K562 (cell line): ENCODE measurements around the gene PITPNB. TPM values are rescaled to one million over a fixed set of nuclear protein-coding genes. Genes with fewer than 3 reads are reported as not detected.

Experiments used
- ATAC-seq: fragments of 200-7000 bp; cut with Tn5 transposase; 3 replicates; pipeline ENCODE4 v1.9.1; 2020; ENCODE audit warnings: moderate library complexity
- BruUV-seq: library from RNA; stranded (reverse); fragments of 400-500 nt; replicated peaks from 2 replicates; lab custom pipeline; 2021; lab: Mats Ljungman, UMichigan
- CTCF ChIA-PET: fragments of 300-600 bp; formaldehyde crosslinking; extraction: SDS; loops from one replicate; lab custom pipeline; 2021; ENCODE audit warnings: low intra/inter-chr PET ratio; lab: Yijun Ruan, JAX
- POLR2A ChIA-PET: fragments of 300-600, 350-650 bp; sonication (Branson Sonifier 250); formaldehyde crosslinking; extraction: SDS; loops from one replicate; lab custom pipeline; 2021; ENCODE audit warnings: antibody characterized with exemption, inconsistent platforms; lab: Yijun Ruan, JAX
- DNase-seq, 4 experiments: peaks; one replicate each; pipeline versions ENCODE4 v3.0.0 to v3.0.0-alpha.2; 2011 to 2018; ENCODE audit warnings: low spot score in 3 of 4, mixed read lengths in 3 of 4; ENCODE audit errors: extremely low read depth in 1 of 4
- FAIRE-seq: peaks from 2 replicates; lab custom pipeline; 2011; peaks lifted over from hg19 to GRCh38; lab: Jason Lieb, UNC
- H2AFZ ChIP-seq: 2 replicates; pipeline ENCODE4 v1.6.0; 2011; ENCODE audit warnings: low read depth, low read length, control low read depth, inconsistent platforms
- H3K27ac ChIP-seq: fragments of 200-600 bp; 3 replicates; pipeline ENCODE4 v1.8.0; 2011; ENCODE audit warnings: low read depth, mild to moderate bottlenecking, control low read depth, inconsistent platforms, low read length, moderate library complexity, mixed read lengths; ENCODE audit errors: extremely low read depth
- H3K27me3 ChIP-seq, 2 experiments: fragments of 300-600 bp in 1 of 2; 2 replicates in 1 of 2; 3 replicates in 1 of 2; pipeline versions ENCODE4 v1.6.0 to v1.8.0; 2011; ENCODE audit warnings: inconsistent platforms in 2 of 2, low read length in 2 of 2, mild to moderate bottlenecking in 1 of 2, mixed read lengths in 1 of 2, moderate library complexity in 1 of 2; ENCODE audit not compliant: control insufficient read depth in 2 of 2, insufficient read depth in 2 of 2
- H3K36me3 ChIP-seq: fragments of 300-600 bp; 3 replicates; pipeline ENCODE4 v1.8.0; 2011; ENCODE audit warnings: mild to moderate bottlenecking, low read length, inconsistent platforms; ENCODE audit not compliant: control insufficient read depth, insufficient read depth
- H3K4me1 ChIP-seq, 2 experiments: fragments of 200-600 bp in 1 of 2; replicated peaks in 1 of 2; 2 replicates in 1 of 2; 3 replicates in 1 of 2; pipeline versions ENCODE4 v1.5.1 to v1.8.0; 2011; ENCODE audit warnings: inconsistent platforms in 2 of 2, low read length in 2 of 2, mild to moderate bottlenecking in 1 of 2, mixed read lengths in 1 of 2, moderate library complexity in 1 of 2; ENCODE audit not compliant: control insufficient read depth in 2 of 2, insufficient read depth in 2 of 2
- H3K4me2 ChIP-seq: 2 replicates; pipeline ENCODE4 v1.6.1; 2011; ENCODE audit warnings: low read length, control low read depth, inconsistent platforms, mixed read lengths; ENCODE audit not compliant: insufficient read depth
- H3K4me3 ChIP-seq: fragments of 200-600 bp; sonication (generic), shearing (Covaris generic); 2 replicates; pipeline ENCODE4 v1.5.1; 2016; ENCODE audit warnings: control low read depth, inconsistent platforms
- H3K79me2 ChIP-seq: fragments of 200-600 bp; 3 replicates; pipeline ENCODE4 v1.8.0; 2011; ENCODE audit warnings: low read length, inconsistent platforms; ENCODE audit not compliant: control insufficient read depth, insufficient read depth
- H3K9ac ChIP-seq, 2 experiments: 2 replicates each; pipeline versions ENCODE4 v1.6.0 to v1.6.1; 2011; ENCODE audit warnings: low read depth in 2 of 2, low read length in 2 of 2, control low read depth in 1 of 2, inconsistent platforms in 1 of 2, mild to moderate bottlenecking in 1 of 2, mixed read lengths in 1 of 2; ENCODE audit not compliant: insufficient read depth in 1 of 2
- H3K9me1 ChIP-seq: one replicate; pipeline ENCODE4 v1.6.0; 2011; ENCODE audit warnings: inconsistent platforms, mild to moderate bottlenecking, low read length, moderate library complexity; ENCODE audit not compliant: control insufficient read depth, insufficient read depth
- H3K9me3 ChIP-seq: replicated peaks from 2 replicates; pipeline ENCODE4 v1.5.1; 2011; ENCODE audit warnings: low read depth, low read length, inconsistent platforms; ENCODE audit not compliant: control insufficient read depth, insufficient read depth
- H4K20me1 ChIP-seq: replicated peaks from 2 replicates; pipeline ENCODE4 v1.6.1; 2011; ENCODE audit warnings: low read length, inconsistent platforms, mixed read lengths; ENCODE audit not compliant: control insufficient read depth, insufficient read depth
- FOS ChIP-seq: IDR thresholded peaks from 3 replicates; pipeline ENCODE4 v1.6.1; 2011; ENCODE audit not compliant: insufficient read length; ENCODE audit errors: extremely low read depth
- KAT7 ChIP-seq: sonication (generic); formaldehyde crosslinking; IDR thresholded peaks from 2 replicates; pipeline ENCODE4 v1.8.0; 2022; ENCODE audit warnings: missing genetic modification reagents, mild to moderate bottlenecking, borderline replicate concordance
- KDM5B ChIP-seq: fragments of 200-600 bp; sonication (generic); IDR thresholded peaks from 2 replicates; pipeline ENCODE4 v1.6.1; 2012; ENCODE audit warnings: low read depth, mild to moderate bottlenecking, moderate library complexity, low read length, control low read depth, inconsistent platforms; ENCODE audit not compliant: insufficient replicate concordance
- MEIS2 ChIP-seq: fragments of 450-650 bp; IDR thresholded peaks from 2 replicates; pipeline ENCODE4 v1.6.1; 2014; ENCODE audit warnings: mild to moderate bottlenecking; ENCODE audit not compliant: partially characterized antibody
- POU5F1 ChIP-seq: fragments of 150-350 bp; IDR thresholded peaks from 2 replicates; pipeline ENCODE4 v1.6.1; 2014; ENCODE audit warnings: borderline replicate concordance, low read length, low read depth, mild to moderate bottlenecking; ENCODE audit not compliant: partially characterized antibody
- ZNF12 ChIP-seq: sonication (generic); formaldehyde crosslinking; IDR thresholded peaks from 2 replicates; pipeline ENCODE4 v1.4.0; 2020; ENCODE audit warnings: mild to moderate bottlenecking, missing genetic modification reagents
- ZNF445 ChIP-seq: fragments of 250-450 bp; sonication (Bioruptor Pico); IDR thresholded peaks from 2 replicates; pipeline ENCODE4 v1.4.0; 2020; ENCODE audit warnings: low read depth, mild to moderate bottlenecking, moderate library complexity
- ZNF76 ChIP-seq: fragments of 250-450 bp; sonication (Bioruptor Pico); IDR thresholded peaks from 2 replicates; pipeline ENCODE4 v1.4.0; 2020; ENCODE audit warnings: mild to moderate bottlenecking, moderate library complexity, borderline replicate concordance
- WGBS: fragments of 100-300 bp; shearing (Covaris generic); methylation state at CpG from one replicate; pipeline ENCODE4 v1.1.6; 2016; ENCODE audit warnings: low coverage, mixed read lengths; ENCODE audit not compliant: insufficient coverage; ENCODE audit errors: missing lambda C conversion rate; 5-methylcytosine and 5-hydroxymethylcytosine counted together
- in situ Hi-C: fragments of 300-500 bp; cut with MboI; formaldehyde crosslinking; loops from 4 replicates; pipeline ENCODE4 v1.15.0; 2018; ENCODE audit warnings: inconsistent platforms, mixed read lengths
- intact Hi-C: fragments of 100-400 bp; cut with micrococcal nuclease; formaldehyde crosslinking; loops from 2 replicates; pipeline ENCODE4 v1.14.2; 2022
- polyA plus RNA-seq, 8 experiments: library from polyadenylated mRNA; depleted of rRNA in 4 of 8; stranded (reverse) in 5 of 8; unstranded in 3 of 8; fragments of >200 nt; fragmentation: Nextera tagmentation in 2 of 8; fragmentation: Illumina TruSeq in 1 of 8; extraction: Ambion mirVana in 2 of 8; extraction: Trizol in 1 of 8; gene quantifications; 2 replicates each; pipeline versions ENCODE4 v1.2.1 to v1.2.3, GENCODE V29; 2011 to 2014; ENCODE audit warnings: inconsistent platforms in 1 of 8, missing spikeins in 1 of 8
- total RNA-seq, 7 experiments: library from RNA; depleted of rRNA in 6 of 7; stranded (reverse); fragments of >200 nt in 6 of 7; fragmentation: Illumina TruSeq in 2 of 7; extraction: Trizol in 2 of 7; gene quantifications; 2 replicates each; pipeline versions ENCODE4 v1.2.1 to v1.2.3, GENCODE V29; 2011 to 2021; ENCODE audit warnings: low replicate concordance in 1 of 7
- TF ChIP-seq, protein P1 (sequence below), 3 experiments: IDR thresholded peaks in 2 of 3; conservative IDR thresholded peaks in 1 of 3; 2 replicates each; pipeline ENCODE4 v1.5.1; 2011 to 2012; ENCODE audit warnings: low read length in 3 of 3, mild to moderate bottlenecking in 3 of 3, control low read depth in 2 of 3, improper control_type of control experiment in 1 of 3, inconsistent platforms in 1 of 3, low read depth in 1 of 3, mixed read lengths in 1 of 3, moderate library complexity in 1 of 3; ENCODE audit not compliant: insufficient read depth in 2 of 3

The PITPNB gene
- total and polyA plus RNA-seq, 9 of the 15 experiments (the other 6 are each of a cell fraction or from before 2014, with no cell fraction given) = 13.1 to 52.4 (median 34.7) TPM

DNA sequence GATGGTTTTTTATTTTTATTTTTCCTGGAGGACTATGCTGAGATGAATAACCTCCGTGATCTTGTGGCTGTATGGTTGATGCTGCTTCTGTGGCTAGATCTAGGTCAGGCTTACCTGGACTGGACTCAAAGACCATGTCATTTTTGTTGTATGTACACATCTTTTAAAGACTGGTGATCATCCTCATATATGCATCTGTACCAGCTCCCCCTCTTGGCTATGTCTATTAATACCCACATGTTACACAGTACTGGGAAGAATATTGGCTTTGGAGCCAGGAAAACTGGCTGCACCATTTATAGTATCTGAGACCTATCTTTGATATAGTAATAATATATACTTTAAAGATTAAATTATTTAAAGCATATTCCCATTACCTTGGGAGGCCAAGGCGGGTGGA lies 18.4 kb upstream of the PITPNB start:
- H2AFZ ChIP-seq = no peak overlapping the region
- no peak for FAIRE-seq
- TF ChIP-seq, protein P1, sequence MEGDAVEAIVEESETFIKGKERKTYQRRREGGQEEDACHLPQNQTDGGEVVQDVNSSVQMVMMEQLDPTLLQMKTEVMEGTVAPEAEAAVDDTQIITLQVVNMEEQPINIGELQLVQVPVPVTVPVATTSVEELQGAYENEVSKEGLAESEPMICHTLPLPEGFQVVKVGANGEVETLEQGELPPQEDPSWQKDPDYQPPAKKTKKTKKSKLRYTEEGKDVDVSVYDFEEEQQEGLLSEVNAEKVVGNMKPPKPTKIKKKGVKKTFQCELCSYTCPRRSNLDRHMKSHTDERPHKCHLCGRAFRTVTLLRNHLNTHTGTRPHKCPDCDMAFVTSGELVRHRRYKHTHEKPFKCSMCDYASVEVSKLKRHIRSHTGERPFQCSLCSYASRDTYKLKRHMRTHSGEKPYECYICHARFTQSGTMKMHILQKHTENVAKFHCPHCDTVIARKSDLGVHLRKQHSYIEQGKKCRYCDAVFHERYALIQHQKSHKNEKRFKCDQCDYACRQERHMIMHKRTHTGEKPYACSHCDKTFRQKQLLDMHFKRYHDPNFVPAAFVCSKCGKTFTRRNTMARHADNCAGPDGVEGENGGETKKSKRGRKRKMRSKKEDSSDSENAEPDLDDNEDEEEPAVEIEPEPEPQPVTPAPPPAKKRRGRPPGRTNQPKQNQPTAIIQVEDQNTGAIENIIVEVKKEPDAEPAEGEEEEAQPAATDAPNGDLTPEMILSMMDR (IDR thresholded peaks at IDR 0.05 in 2 of 3, conservative IDR thresholded peaks at IDR 0.05 in 1 of 3; ENCODE audit: insufficient read depth in 2 of 3, low read depth in 1 of 3, low read length in 3 of 3) = peak in 1 of 3 experiments; percentile 16; a peak in 1 of 6 replicates
- TF ChIP-seq POU5F1 = no peak
- H3K9me1 ChIP-seq = no peaks in the 10 kb centered on the region
- no peaks in the 10 kb centered on the region for H3K36me3 ChIP-seq
- no peak for ATAC-seq
- H3K4me3 ChIP-seq = no peak overlapping the region
- no peak overlapping the region for H3K27ac ChIP-seq
- H3K9ac ChIP-seq = no peak overlapping the region
- no TSS peak for BruUV-seq
- intact Hi-C loops = loop anchor here (10.0 kb wide), 1 partner anchor 53 kb away; no protein-coding TSS in a partner anchor
- ChIA-PET POLR2A (interaction anchor here (1.7 kb wide), 1 partner anchor 18 kb away, joined by 8 read pairs; the partner anchor contains the start of gene PITPNB), CTCF (no interaction called here)
- no peaks in the 10 kb centered on the region for H3K27me3 ChIP-seq
- WGBS = 67% methylated on average over 2 of the region's 2 CpGs
- H3K4me1 ChIP-seq = no peaks in the 10 kb centered on the region; a peak in 1 of 5 replicates
- H3K4me2 ChIP-seq = no peak overlapping the region
- H3K9me3 ChIP-seq = no peaks in the 10 kb centered on the region
- in situ Hi-C loops = no loop called here
- H3K79me2 ChIP-seq = no peaks in the 10 kb centered on the region; the same call in 2 of the 3 replicates
- H4K20me1 ChIP-seq = no peaks in the 10 kb centered on the region
- DNase-seq = no peak

GRCh38 chr22:27935897-27936296 lies 16.8 kb upstream of the PITPNB start:
- Histone ChIP-seq H3K9ac (no peak overlapping the region), H2AFZ (no peak overlapping the region), H3K27me3 (no peaks in the 10 kb centered on the region), H3K9me3 (no peaks in the 10 kb centered on the region), H3K36me3 (no peaks in the 10 kb centered on the region), H3K27ac (no peak overlapping the region), H4K20me1 (no peaks in the 10 kb centered on the region), H3K4me2 (no peak overlapping the region), H3K4me3 (no peak overlapping the region), H3K79me2 (no peaks in the 10 kb centered on the region; the same call in 2 of the 3 replicates), H3K9me1 (no peaks in the 10 kb centered on the region), H3K4me1 (no peaks in the 10 kb centered on the region; a peak in 1 of 5 replicates)
- intact Hi-C loops (loop anchor here (10.0 kb wide), 1 partner anchor 51 kb away; no protein-coding TSS in a partner anchor), in situ Hi-C loops (no loop called here)
- ATAC-seq (no peak), DNase-seq (no peak), FAIRE-seq (no peak)
- no peak for TF ChIP-seq ZNF445 (CRISPR knock-in tag)
- TF ChIP-seq ZNF76 = no peak
- no peak for TF ChIP-seq ZNF12 (CRISPR knock-in tag)
- TF ChIP-seq KAT7 = no peak
- peak; percentile 46 for TF ChIP-seq MEIS2
- TF ChIP-seq KDM5B = no peak
- TF ChIP-seq FOS = no peak
- ChIA-PET CTCF (no interaction called here), POLR2A (no interaction called here)
- BruUV-seq = no TSS peak
- 73% methylated on average over 1 of the region's 1 CpG for WGBS
